OCI-LY7 (cell line): Measurements from ENCODE around the gene AKR1C4. TPM values are rescaled to one million over a fixed set of nuclear protein-coding genes. Genes with fewer than 3 reads are reported as not detected.
"Not testable (repeated sequence)": the region's sequence is repeated elsewhere in the genome, so short reads cannot be mapped to it uniquely, and the experiment has no call there.

Experiments used
- BruUV-seq: library from RNA; stranded (reverse); fragments of 400-500 nt; replicated peaks from 2 replicates; lab custom pipeline; 2021; lab: Mats Ljungman, UMichigan
- CTCF ChIA-PET: fragments of 300-600 bp; sonication (Branson Sonifier 250); formaldehyde crosslinking; loops from one replicate; lab custom pipeline; 2022; ENCODE audit warnings: antibody characterized with exemption; ENCODE audit not compliant: unreplicated experiment; lab: Charles Lee
- POLR2A ChIA-PET: fragments of 300-600 bp; sonication (Branson Sonifier 250); formaldehyde crosslinking; loops from one replicate; lab custom pipeline; 2022; ENCODE audit warnings: antibody characterized with exemption; lab: Charles Lee
- DNase-seq: peaks from one replicate; pipeline ENCODE4 v3.0.0-alpha.2; 2015; ENCODE audit warnings: low spot score
- H2AFZ ChIP-seq: fragments of 200-600 bp; sonication (generic), shearing (Covaris generic); 2 replicates; pipeline ENCODE4 v1.6.1; 2014; ENCODE audit warnings: mild to moderate bottlenecking, antibody characterized with exemption, low read length, moderate library complexity
- H3K27ac ChIP-seq: fragments of 200-600 bp; sonication (generic); 2 replicates; pipeline ENCODE4 v1.5.1; 2014; ENCODE audit warnings: mixed run types, low read depth, mild to moderate bottlenecking, moderate library complexity, low read length, inconsistent platforms; ENCODE audit not compliant: poor library complexity, severe bottlenecking
- H3K36me3 ChIP-seq: fragments of 200-600 bp; sonication (generic); 2 replicates; pipeline ENCODE4 v1.6.1; 2014; ENCODE audit warnings: mild to moderate bottlenecking, antibody characterized with exemption, low read length, moderate library complexity, mixed read lengths; ENCODE audit not compliant: insufficient read depth
- H3K4me1 ChIP-seq: fragments of 200-600 bp; sonication (generic); 2 replicates; pipeline ENCODE4 v1.5.1; 2014; ENCODE audit warnings: mild to moderate bottlenecking, low read length; ENCODE audit not compliant: insufficient read depth, poor library complexity, severe bottlenecking
- H3K4me2 ChIP-seq: fragments of 200-600 bp; sonication (generic); 2 replicates; pipeline ENCODE4 v1.6.1; 2014; ENCODE audit warnings: mild to moderate bottlenecking, low read length
- H3K4me3 ChIP-seq: fragments of 200-600 bp; sonication (generic); 2 replicates; pipeline ENCODE4 v1.5.1; 2014; ENCODE audit warnings: mild to moderate bottlenecking, low read depth, low read length; ENCODE audit not compliant: poor library complexity, severe bottlenecking
- H3K79me2 ChIP-seq: fragments of 200-600 bp; sonication (generic); 2 replicates; pipeline ENCODE4 v1.6.1; 2016; ENCODE audit warnings: low read depth, mild to moderate bottlenecking, low read length, moderate library complexity, mixed read lengths; ENCODE audit not compliant: insufficient read depth
- H3K9me2 ChIP-seq: fragments of 200-600 bp; sonication (generic); 2 replicates; pipeline ENCODE4 v1.6.1; 2016; ENCODE audit warnings: mild to moderate bottlenecking, low read length, mixed read lengths; ENCODE audit not compliant: insufficient read depth
- H3K9me3 ChIP-seq: fragments of 200-600 bp; sonication (generic); 2 replicates; pipeline ENCODE4 v1.6.1; 2014; ENCODE audit warnings: mild to moderate bottlenecking, mixed run types, low read length, mixed read lengths
- H4K20me1 ChIP-seq: fragments of 200-600 bp; sonication (generic); 2 replicates; pipeline ENCODE4 v1.6.1; 2014; ENCODE audit warnings: mild to moderate bottlenecking, antibody characterized with exemption, low read length, moderate library complexity, mixed read lengths; ENCODE audit not compliant: insufficient read depth
- EZH2phosphoT487 ChIP-seq: fragments of 200-600 bp; sonication (generic); IDR thresholded peaks from 2 replicates; pipeline ENCODE4 v1.6.1; 2018; ENCODE audit warnings: low read depth, borderline replicate concordance, mild to moderate bottlenecking, mixed run types, antibody characterized with exemption, low read length, moderate library complexity, mixed read lengths
- intact Hi-C: fragments of 100-400 bp; cut with micrococcal nuclease; formaldehyde crosslinking; loops from one replicate; pipeline ENCODE4 v1.10.0; 2022; ENCODE audit not compliant: unreplicated experiment
- total RNA-seq, 2 experiments: library from RNA; depleted of rRNA in 1 of 2; stranded (reverse); fragments of >200 nt in 1 of 2; shearing (Covaris generic) in 1 of 2; gene quantifications; 2 replicates each; pipeline ENCODE4 v1.2.3, GENCODE V29; 2014 to 2022
- TF ChIP-seq, protein P1 (sequence below): fragments of 200-600 bp; sonication (generic); conservative IDR thresholded peaks from 2 replicates; pipeline ENCODE4 v1.5.1; 2014; ENCODE audit warnings: mild to moderate bottlenecking, antibody characterized with exemption, low read length, moderate library complexity, mixed read lengths

The AKR1C4 gene
- total RNA-seq, 2 experiments from 2014 or later = not detected

DNA sequence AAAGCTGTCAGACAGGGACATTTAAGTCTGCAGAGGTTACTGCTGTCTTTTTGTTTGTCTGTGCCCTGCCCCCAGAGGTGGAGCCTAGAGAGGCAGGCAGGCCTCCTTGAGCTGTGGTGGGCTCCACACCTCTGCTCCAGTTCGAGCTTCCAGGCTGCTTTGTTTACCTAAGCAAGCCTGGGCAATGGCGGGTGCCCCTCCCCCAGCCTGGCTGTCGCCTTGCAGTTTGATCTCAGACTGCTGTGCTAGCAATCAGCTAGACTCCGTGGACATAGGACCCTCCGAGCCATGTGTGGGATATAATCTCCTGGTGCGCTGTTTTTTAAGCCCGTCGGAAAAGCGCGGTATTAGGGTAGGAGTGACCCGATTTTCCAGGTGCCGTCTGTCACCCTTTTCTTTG lies 16.1 kb upstream of the AKR1C4 start:
- H3K9me2 ChIP-seq, BruUV-seq, intact Hi-C loops, H3K36me3 ChIP-seq, DNase-seq, POLR2A ChIA-PET, H4K20me1 ChIP-seq, H3K27ac ChIP-seq, H3K4me2 ChIP-seq, H3K79me2 ChIP-seq, H3K9me3 ChIP-seq, CTCF ChIA-PET, H3K4me3 ChIP-seq, H3K4me1 ChIP-seq, H2AFZ ChIP-seq: not testable (repeated sequence)

DNA sequence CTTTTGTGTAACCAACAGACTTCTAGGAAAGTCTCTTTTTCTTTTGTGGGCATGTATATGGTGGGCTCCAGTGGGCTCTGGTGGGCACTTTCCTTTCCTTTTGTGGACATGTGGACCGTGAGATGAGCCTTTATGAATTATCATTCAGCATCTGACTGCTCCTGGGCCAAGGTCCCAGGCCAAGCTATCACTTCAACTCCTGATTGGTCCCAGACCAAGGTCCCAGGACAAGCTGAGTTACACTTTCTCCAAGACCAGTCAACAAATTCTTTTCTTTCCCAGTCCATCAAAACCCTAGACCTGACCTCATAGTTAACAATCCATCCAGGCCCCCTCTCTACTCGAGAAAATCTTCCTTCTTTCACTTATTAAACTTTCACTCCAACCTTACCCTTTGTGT lies 12.7 kb upstream of the AKR1C4 start:
- ChIA-PET CTCF (no interaction called here), POLR2A (no interaction called here)
- no peak overlapping the region for H3K4me2 ChIP-seq
- no peaks in the 10 kb centered on the region for H3K4me1 ChIP-seq
- no peak overlapping the region for H2AFZ ChIP-seq
- no TSS peak for BruUV-seq
- H3K9me3 ChIP-seq = no peaks in the 10 kb centered on the region
- intact Hi-C loops = no loop called here
- TF ChIP-seq, protein P1, sequence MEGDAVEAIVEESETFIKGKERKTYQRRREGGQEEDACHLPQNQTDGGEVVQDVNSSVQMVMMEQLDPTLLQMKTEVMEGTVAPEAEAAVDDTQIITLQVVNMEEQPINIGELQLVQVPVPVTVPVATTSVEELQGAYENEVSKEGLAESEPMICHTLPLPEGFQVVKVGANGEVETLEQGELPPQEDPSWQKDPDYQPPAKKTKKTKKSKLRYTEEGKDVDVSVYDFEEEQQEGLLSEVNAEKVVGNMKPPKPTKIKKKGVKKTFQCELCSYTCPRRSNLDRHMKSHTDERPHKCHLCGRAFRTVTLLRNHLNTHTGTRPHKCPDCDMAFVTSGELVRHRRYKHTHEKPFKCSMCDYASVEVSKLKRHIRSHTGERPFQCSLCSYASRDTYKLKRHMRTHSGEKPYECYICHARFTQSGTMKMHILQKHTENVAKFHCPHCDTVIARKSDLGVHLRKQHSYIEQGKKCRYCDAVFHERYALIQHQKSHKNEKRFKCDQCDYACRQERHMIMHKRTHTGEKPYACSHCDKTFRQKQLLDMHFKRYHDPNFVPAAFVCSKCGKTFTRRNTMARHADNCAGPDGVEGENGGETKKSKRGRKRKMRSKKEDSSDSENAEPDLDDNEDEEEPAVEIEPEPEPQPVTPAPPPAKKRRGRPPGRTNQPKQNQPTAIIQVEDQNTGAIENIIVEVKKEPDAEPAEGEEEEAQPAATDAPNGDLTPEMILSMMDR = no peak
- no peak for TF ChIP-seq EZH2phosphoT487
- H3K79me2 ChIP-seq = no peaks in the 10 kb centered on the region
- H3K36me3 ChIP-seq = no peaks in the 10 kb centered on the region
- H3K27ac ChIP-seq = no peak overlapping the region
- no peaks in the 10 kb centered on the region for H3K9me2 ChIP-seq
- no peak for DNase-seq
- no peak overlapping the region for H3K4me3 ChIP-seq
- no peaks in the 10 kb centered on the region for H4K20me1 ChIP-seq

DNA sequence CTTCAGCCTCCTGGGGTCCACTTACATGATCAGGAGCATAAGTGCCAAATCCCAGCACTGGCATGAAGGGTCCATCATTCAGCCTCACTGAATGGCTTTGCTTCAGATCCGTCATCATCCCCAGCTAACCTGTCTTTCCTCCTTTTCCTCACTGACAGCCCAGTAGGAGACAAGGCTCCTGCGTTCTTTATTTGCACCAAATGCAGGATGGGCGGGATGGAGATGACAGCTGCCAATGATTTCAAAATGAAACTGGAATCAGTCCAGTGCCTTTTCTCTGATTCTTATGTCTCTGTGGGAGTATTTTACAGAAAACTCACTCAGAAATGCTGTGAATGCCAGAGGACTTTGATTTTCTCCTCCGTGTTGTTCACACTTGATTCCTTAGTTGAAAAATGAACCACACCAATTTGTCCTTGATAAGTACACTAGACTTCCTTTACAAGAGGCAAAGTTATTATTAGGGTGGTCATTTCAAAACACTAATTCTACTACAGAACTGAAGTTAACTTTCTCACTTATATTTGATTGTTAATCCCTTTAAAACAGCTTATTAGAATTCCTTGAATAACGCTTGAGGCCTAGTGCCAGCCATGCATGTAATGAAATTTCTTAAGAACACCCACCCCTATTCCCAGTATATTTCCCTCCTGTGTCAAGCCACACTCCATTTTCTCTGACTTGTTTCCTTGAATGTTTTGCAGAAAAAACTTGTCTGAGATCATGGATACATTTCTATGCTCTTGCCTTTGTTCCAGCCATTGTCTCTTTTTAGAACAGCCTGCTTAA lies 11.5 kb upstream of the AKR1C4 start, which contains the start of gene AKR1C8:
TSS of gene AKR1C8 (minus strand) at position 164 of the 789 bp plus-strand sequence. CDS start at position 118, 46 bp downstream.
- POLR2A ChIA-PET = no interaction called here
- Histone ChIP-seq H3K27ac (no peak within 1 kb of the TSS), H4K20me1 (no peaks in the 10 kb centered on the region), H3K9me2 (no peaks in the 10 kb centered on the region), H2AFZ (no peak within 1 kb of the TSS), H3K36me3 (no peaks in the 10 kb centered on the region), H3K9me3 (no peaks in the 10 kb centered on the region), H3K4me3 (no peak within 1 kb of the TSS), H3K4me1 (no peaks in the 10 kb centered on the region), H3K79me2 (no peaks in the 10 kb centered on the region), H3K4me2 (no peak within 1 kb of the TSS)
- TF ChIP-seq, protein P1 = no peak
- DNase-seq = no peak
- intact Hi-C loops = no loop called here
- BruUV-seq = no TSS peak
- CTCF ChIA-PET = no interaction called here
